Measurements from ENCODE around the gene CACHD1.
A peak's percentile ranks its signal among the peaks of the same experiment; 100 is the strongest.

CACHD1 gene

GRCh38 chr1:64524614-64525013 is 54.7 kb downstream of the CACHD1 start:
- H3K4me3 ChIP-seq, result no peak overlapping the region
- H3K4me1 ChIP-seq, result peaks cover 0 to 30% (median 24%) of the 10 kb centered on the region in 4 donors
- H3K36me3 ChIP-seq, result no peaks in the 10 kb centered on the region
- DNase-seq, result no peak
- no peak for TF ChIP-seq CTCF (IDR thresholded peaks at IDR 0.05)
- no peaks in the 10 kb centered on the region for H3K27me3 ChIP-seq
- intact Hi-C loops (cut with DNase I; ENCODE audit: low total_unique reads), result no loop called here
- H3K27ac ChIP-seq, result no peak overlapping the region
- H3K9me3 ChIP-seq, result no peaks in the 10 kb centered on the region

- no peak for TF ChIP-seq CTCF (IDR thresholded peaks at IDR 0.05)
- Histone ChIP-seq H3K27ac (no peak overlapping the region), H3K36me3 (no peaks in the 10 kb centered on the region), H3K9me3 (no peaks in the 10 kb centered on the region), H3K27me3 (no peaks in the 10 kb centered on the region), H3K4me1 (peaks cover 0 to 25% (median 20%) of the 10 kb centered on the region in 4 donors), H3K4me3 (no peak overlapping the region)
- DNase-seq, result no peak
- intact Hi-C loops (cut with DNase I; ENCODE audit: low total_unique reads), result no loop called here
Observed at GRCh38 chr1:64525116-64525686, 55.3 kb downstream of the CACHD1 start.

GRCh38 chr1:64526312-64526711 is 56.4 kb downstream of the CACHD1 start:
- H3K27ac ChIP-seq, result peak overlapping the region; percentile 46 to 56
- H3K4me3 ChIP-seq, result no peak overlapping the region

GRCh38 chr1:64527165-64527564 is 57.2 kb downstream of the CACHD1 start:
- no peak overlapping the region for H3K4me3 ChIP-seq
- TF ChIP-seq CTCF (IDR thresholded peaks at IDR 0.05), result no peak
- no peaks in the 10 kb centered on the region for H3K27me3 ChIP-seq
- H3K4me1 ChIP-seq, result peaks cover 0 to 25% (median 19%) of the 10 kb centered on the region in 4 donors
- no peaks in the 10 kb centered on the region for H3K36me3 ChIP-seq
- intact Hi-C loops (cut with DNase I; ENCODE audit: low total_unique reads), result no loop called here
- peak overlapping the region; percentile 46 to 56 for H3K27ac ChIP-seq
- DNase-seq, result no peak
- H3K9me3 ChIP-seq, result no peaks in the 10 kb centered on the region

More at GRCh38 chr1:64526312-64526711, 56.4 kb downstream of the CACHD1 start:
- TF ChIP-seq CTCF (IDR thresholded peaks at IDR 0.05), result no peak
- Histone ChIP-seq H3K9me3 (no peaks in the 10 kb centered on the region), H3K4me1 (peaks cover 0 to 25% (median 19%) of the 10 kb centered on the region in 4 donors), H3K27me3 (no peaks in the 10 kb centered on the region), H3K36me3 (no peaks in the 10 kb centered on the region)
- no peak for DNase-seq
- intact Hi-C loops (cut with DNase I; ENCODE audit: low total_unique reads), result no loop called here

- Histone ChIP-seq H3K9me3 (no peaks in the 10 kb centered on the region), H3K27ac (no peak overlapping the region), H3K36me3 (no peaks in the 10 kb centered on the region), H3K4me1 (peaks cover 0 to 25% (median 19%) of the 10 kb centered on the region in 4 donors), H3K4me3 (no peak overlapping the region), H3K27me3 (no peaks in the 10 kb centered on the region)
- DNase-seq, result no peak
- TF ChIP-seq CTCF (IDR thresholded peaks at IDR 0.05), result no peak
- intact Hi-C loops (cut with DNase I; ENCODE audit: low total_unique reads), result no loop called here
Observed at GRCh38 chr1:64527786-64528185, 57.9 kb downstream of the CACHD1 start.
